Cardiac muscle cell (in vitro differentiated cells and primary cell): ENCODE measurements around the gene CD72. TPM values are rescaled to one million over a fixed set of nuclear protein-coding genes. Genes with fewer than 3 reads are reported as not detected.

ENCODE experiments used
- DNase-seq, 2 donors: peaks; one replicate each; pipeline versions ENCODE4 v3.0.0 to v3.0.0-alpha.2; 2010 to 2017; ENCODE audit warnings: low read depth in 1 of 2, low spot score in 1 of 2
- H3K27ac ChIP-seq: fragments of 200-600 bp; sonication (generic); 2 replicates; pipeline ENCODE4 v1.5.1; 2016
- H3K27me3 ChIP-seq: fragments of 200-600 bp; sonication (generic); 2 replicates; pipeline ENCODE4 v1.6.0; 2016; ENCODE audit warnings: control low read depth
- H3K36me3 ChIP-seq: fragments of 200-600 bp; sonication (generic); 2 replicates; pipeline ENCODE4 v1.5.1; 2016; ENCODE audit warnings: control low read depth
- H3K4me1 ChIP-seq: fragments of 200-600 bp; sonication (generic); 2 replicates; pipeline ENCODE4 v1.8.1; 2017; ENCODE audit warnings: low read depth, mild to moderate bottlenecking, mixed run types
- H3K4me3 ChIP-seq: fragments of 200-600 bp; sonication (generic); 2 replicates; pipeline ENCODE4 v1.5.1; 2016; ENCODE audit warnings: mild to moderate bottlenecking
- H3K9me3 ChIP-seq: fragments of 200-600 bp; sonication (generic); 2 replicates; pipeline ENCODE4 v1.5.1; 2017; ENCODE audit warnings: low read depth, mild to moderate bottlenecking, control low read depth
- polyA plus RNA-seq: library from polyadenylated mRNA; unstranded; fragments of >200 nt; fragmentation: Nextera tagmentation; extraction: Ambion mirVana; gene quantifications from 2 replicates; pipeline ENCODE4 v1.2.1, GENCODE V29; 2016
- total RNA-seq: library from RNA; depleted of rRNA; stranded (reverse); fragments of >200 nt; gene quantifications from 2 replicates; pipeline ENCODE4 v1.2.3, GENCODE V29; 2016
- TF ChIP-seq, protein P1 (sequence below): IDR thresholded peaks from 2 replicates; pipeline ENCODE4 v1.5.1; 2012; ENCODE audit warnings: low read depth, mild to moderate bottlenecking, low read length

Gene CD72
- total and polyA plus RNA-seq, 2 experiments from 2014 or later = 2.3 to 5.1 TPM

DNA sequence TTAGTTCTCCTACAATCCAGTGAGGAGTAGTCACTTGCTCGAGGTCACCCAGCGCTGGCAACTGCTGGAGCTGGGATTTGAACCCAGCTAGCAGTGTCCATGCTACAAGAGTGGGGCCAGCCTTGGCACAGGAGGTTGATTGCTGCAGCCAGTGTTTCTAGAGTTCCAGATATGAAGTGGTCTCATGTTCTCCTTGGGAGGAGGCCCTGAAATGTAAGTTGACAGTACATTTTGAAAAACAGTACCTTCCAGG is 40.7 kb upstream of the CD72 start:
- Histone ChIP-seq H3K27me3 (no peaks in the 10 kb centered on the region), H3K9me3 (no peaks in the 10 kb centered on the region), H3K27ac (peak overlapping the region; percentile 99), H3K4me3 (peak overlapping the region; percentile 79), H3K36me3 (no peaks in the 10 kb centered on the region), H3K4me1 (peaks cover 21% of the 10 kb centered on the region)
- TF ChIP-seq, protein P1, sequence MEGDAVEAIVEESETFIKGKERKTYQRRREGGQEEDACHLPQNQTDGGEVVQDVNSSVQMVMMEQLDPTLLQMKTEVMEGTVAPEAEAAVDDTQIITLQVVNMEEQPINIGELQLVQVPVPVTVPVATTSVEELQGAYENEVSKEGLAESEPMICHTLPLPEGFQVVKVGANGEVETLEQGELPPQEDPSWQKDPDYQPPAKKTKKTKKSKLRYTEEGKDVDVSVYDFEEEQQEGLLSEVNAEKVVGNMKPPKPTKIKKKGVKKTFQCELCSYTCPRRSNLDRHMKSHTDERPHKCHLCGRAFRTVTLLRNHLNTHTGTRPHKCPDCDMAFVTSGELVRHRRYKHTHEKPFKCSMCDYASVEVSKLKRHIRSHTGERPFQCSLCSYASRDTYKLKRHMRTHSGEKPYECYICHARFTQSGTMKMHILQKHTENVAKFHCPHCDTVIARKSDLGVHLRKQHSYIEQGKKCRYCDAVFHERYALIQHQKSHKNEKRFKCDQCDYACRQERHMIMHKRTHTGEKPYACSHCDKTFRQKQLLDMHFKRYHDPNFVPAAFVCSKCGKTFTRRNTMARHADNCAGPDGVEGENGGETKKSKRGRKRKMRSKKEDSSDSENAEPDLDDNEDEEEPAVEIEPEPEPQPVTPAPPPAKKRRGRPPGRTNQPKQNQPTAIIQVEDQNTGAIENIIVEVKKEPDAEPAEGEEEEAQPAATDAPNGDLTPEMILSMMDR = no peak
- DNase-seq = peak in 1 of 2 donors; percentile 44

- Histone ChIP-seq H3K27me3 (no peaks in the 10 kb centered on the region), H3K4me3 (peak within 1 kb of the TSS; percentile 79), H3K9me3 (no peaks in the 10 kb centered on the region), H3K4me1 (peaks cover 21% of the 10 kb centered on the region), H3K27ac (peak within 1 kb of the TSS; percentile 99), H3K36me3 (no peaks in the 10 kb centered on the region)
- peak; percentile 90 to 93 for DNase-seq
- TF ChIP-seq, protein P1 = peak; percentile 41
These were observed 40.1 kb upstream of the CD72 start, which contains the start of gene CCDC107 for GRCh38 chr9:35658137-35658967. Gene CCDC107, plus strand, starts transcription at chr9:35658292. Its CDS starts 88 bp downstream, at chr9:35658380.

DNA sequence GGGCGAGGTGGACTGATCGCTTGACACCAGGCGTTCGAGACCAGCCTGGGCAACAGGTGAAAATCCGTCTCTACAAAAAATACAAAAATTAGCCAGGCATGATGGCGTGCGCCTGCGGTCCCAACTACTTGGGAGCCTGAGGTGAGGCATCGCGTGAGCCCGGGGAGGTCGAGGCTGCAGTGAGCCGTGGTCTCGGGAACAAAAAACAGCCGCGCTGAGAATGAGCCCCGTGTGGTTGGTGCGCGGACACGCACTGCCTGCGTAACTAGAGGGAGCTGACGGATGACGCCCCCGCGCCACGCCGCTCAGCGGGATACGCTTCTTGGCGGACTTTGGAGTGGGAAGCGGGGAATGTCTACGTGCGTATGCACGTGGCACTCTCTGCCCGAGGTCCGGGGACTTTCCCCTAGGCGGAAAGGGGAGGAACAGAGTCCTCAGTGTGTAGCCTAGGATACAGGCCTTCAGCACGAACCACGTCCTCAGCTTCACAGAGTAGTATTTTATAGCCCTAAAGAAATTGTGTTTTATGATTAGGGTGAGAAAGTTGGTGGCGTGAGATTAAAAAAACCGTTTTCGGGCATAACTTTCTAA is 39.4 kb upstream of the CD72 start, which contains the start of gene RMRP:
Gene RMRP, minus strand, starts transcription at position 474 of the 591 bp plus-strand sequence.
- Histone ChIP-seq H3K4me1 (peaks cover 21% of the 10 kb centered on the region), H3K4me3 (peak within 1 kb of the TSS; percentile 79), H3K9me3 (no peaks in the 10 kb centered on the region), H3K27ac (peak within 1 kb of the TSS; percentile 99), H3K36me3 (no peaks in the 10 kb centered on the region), H3K27me3 (no peaks in the 10 kb centered on the region)
- peak; percentile 100 for DNase-seq
- TF ChIP-seq, protein P1 = peak; percentile 23

DNA sequence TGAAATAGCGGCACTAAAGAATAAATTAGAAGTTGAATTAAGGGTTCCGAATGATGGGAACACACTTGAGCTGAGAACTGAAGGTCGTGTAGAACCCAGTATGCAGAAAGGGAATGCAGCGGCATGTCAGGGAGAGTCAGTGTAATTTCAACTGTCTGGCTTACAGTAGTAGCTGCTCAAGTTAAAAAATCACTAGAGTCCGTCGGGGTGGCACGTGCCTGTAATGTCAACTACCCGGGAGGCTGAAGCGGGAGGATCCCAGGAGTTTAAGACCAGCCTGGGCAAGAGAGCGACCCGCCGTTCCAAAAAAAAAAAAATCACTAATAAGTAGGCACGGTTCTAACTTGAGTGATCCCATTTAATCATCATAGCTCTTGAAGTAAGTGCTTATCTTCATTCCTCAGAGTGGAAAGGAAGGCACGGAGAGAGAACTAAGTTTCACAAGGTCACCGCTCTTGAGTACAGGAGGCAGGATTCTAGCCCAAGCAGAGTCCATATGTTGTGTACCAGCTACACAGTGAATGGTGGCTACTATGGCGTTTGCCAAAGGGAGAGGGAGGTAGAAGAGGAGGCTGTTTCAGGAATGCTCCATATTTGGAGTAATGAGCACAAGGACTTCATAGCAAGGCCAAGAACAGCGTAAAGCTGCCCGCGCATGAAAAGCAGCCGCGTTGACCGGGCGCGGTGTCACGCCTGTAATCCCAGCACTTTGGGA is 38.8 kb upstream of the CD72 start:
- Histone ChIP-seq H3K4me3 (peak overlapping the region; percentile 23), H3K27ac (peak overlapping the region; percentile 99), H3K36me3 (no peaks in the 10 kb centered on the region), H3K4me1 (peaks cover 21% of the 10 kb centered on the region), H3K27me3 (no peaks in the 10 kb centered on the region), H3K9me3 (no peaks in the 10 kb centered on the region)
- TF ChIP-seq, protein P1 = no peak
- DNase-seq = peak; percentile 60 to 70

DNA sequence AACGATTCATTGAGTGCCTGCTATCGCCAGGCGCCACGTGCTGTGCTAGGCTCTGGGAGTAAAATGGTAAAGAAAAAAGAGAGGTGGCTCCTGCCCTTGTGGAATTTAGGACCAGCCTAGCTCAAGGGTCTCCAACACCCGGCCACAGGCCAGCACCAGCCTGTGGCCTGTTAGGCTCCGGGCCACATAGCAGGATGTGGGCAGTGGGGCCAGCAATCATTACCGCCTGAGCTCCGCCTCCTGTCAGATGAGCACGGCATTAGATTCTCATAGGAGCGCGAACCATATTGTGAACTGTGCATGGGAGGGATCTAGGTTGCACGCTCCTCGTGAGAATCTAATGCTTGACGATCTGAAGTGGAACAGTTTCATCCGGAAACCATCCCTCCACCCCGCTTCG is 38.1 kb upstream of the CD72 start:
- H3K27me3 ChIP-seq = no peaks in the 10 kb centered on the region
- H3K36me3 ChIP-seq = no peaks in the 10 kb centered on the region
- H3K27ac ChIP-seq = peak overlapping the region; percentile 99
- peaks cover 16% of the 10 kb centered on the region for H3K4me1 ChIP-seq
- no peak for DNase-seq
- TF ChIP-seq, protein P1 = no peak
- H3K4me3 ChIP-seq = no peak overlapping the region
- H3K9me3 ChIP-seq = no peaks in the 10 kb centered on the region
